ENCODE results near the gene KBTBD4.
A peak's percentile ranks its signal among the peaks of the same experiment; 100 is the strongest.
"Not testable (repeated sequence)": the region's sequence is repeated elsewhere in the genome, so short reads cannot be mapped to it uniquely, and the experiment has no call there.

Gene KBTBD4

GRCh38 chr11:47532597-47533213, 46.1 kb downstream of the KBTBD4 start:
- DNase-seq = peak; percentile 32 to 83 (median 81)
- Histone ChIP-seq H3K9me3 (ENCODE audit: control extremely low read depth in 1 of 5, control insufficient read depth in 4 of 5, insufficient read depth in 2 of 5, low read depth in 1 of 5, low read length in 4 of 5) (no peaks in the 10 kb centered on the region), H3K4me1 (ENCODE audit: control extremely low read depth in 1 of 4, control insufficient read depth in 4 of 4, insufficient read depth in 4 of 4, low read length in 3 of 4) (peaks cover 0 to 15% (median 6%) of the 10 kb centered on the region in 4 experiments), H3K27me3 (replicated peaks in 2 of 5; ENCODE audit: control insufficient read depth in 4 of 5, insufficient read depth in 5 of 5, low read length in 4 of 5) (no peaks in the 10 kb centered on the region), H3K27ac (ENCODE audit: insufficient read depth in 1 of 2, low read depth in 1 of 2, low read length in 2 of 2, poor library complexity in 1 of 2, severe bottlenecking in 2 of 2) (peak overlapping the region; percentile 62 to 80), H3K36me3 (ENCODE audit: control insufficient read depth in 4 of 4, insufficient read depth in 4 of 4, low read length in 3 of 4) (peaks cover 4 to 10% (median 9%) of the 10 kb centered on the region in 4 experiments), H3K4me3 (ENCODE audit: control insufficient read depth in 1 of 7, extremely low read depth in 1 of 7, insufficient read depth in 4 of 7, low read depth in 2 of 7, low read length in 6 of 7) (no peak overlapping the region)
- ChIA-PET CTCF (interaction anchor here (1.0 to 4.1 kb wide), 9 partner anchors 9 to 84 kb away, joined by 3 to 20 read pairs (median 4); partner anchors contain the start of gene CELF1), POLR2A (interaction anchor here (0.6 kb wide), 1 partner anchor 11 kb away, joined by 4 read pairs; no protein-coding TSS in a partner anchor)
- WGBS (ENCODE audit: insufficient coverage) = 100% methylated on average over 1 of the region's 2 CpGs

GRCh38 chr11:47531666-47532065, 47.1 kb downstream of the KBTBD4 start:
- Histone ChIP-seq H3K27me3 (replicated peaks in 2 of 5; ENCODE audit: control insufficient read depth in 4 of 5, insufficient read depth in 5 of 5, low read length in 4 of 5) (no peaks in the 10 kb centered on the region), H3K9me3 (ENCODE audit: control extremely low read depth in 1 of 5, control insufficient read depth in 4 of 5, insufficient read depth in 2 of 5, low read depth in 1 of 5, low read length in 4 of 5) (no peaks in the 10 kb centered on the region), H3K4me3 (ENCODE audit: control insufficient read depth in 1 of 7, extremely low read depth in 1 of 7, insufficient read depth in 4 of 7, low read depth in 2 of 7, low read length in 6 of 7) (no peak overlapping the region), H3K27ac (ENCODE audit: insufficient read depth in 1 of 2, low read depth in 1 of 2, low read length in 2 of 2, poor library complexity in 1 of 2, severe bottlenecking in 2 of 2) (peak overlapping the region in 1 of 2 experiments; percentile 80), H3K4me1 (ENCODE audit: control extremely low read depth in 1 of 4, control insufficient read depth in 4 of 4, insufficient read depth in 4 of 4, low read length in 3 of 4) (peaks cover 0 to 13% (median 6%) of the 10 kb centered on the region in 4 experiments), H3K36me3 (ENCODE audit: control insufficient read depth in 4 of 4, insufficient read depth in 4 of 4, low read length in 3 of 4) (peaks cover 4 to 10% (median 9%) of the 10 kb centered on the region in 4 experiments)
- POLR2A ChIA-PET = interaction anchor here (0.6 kb wide), 1 partner anchor 114 kb away, joined by 3 read pairs; no protein-coding TSS in a partner anchor
- CTCF ChIA-PET = interaction anchor here (1.1 to 4.1 kb wide), 7 partner anchors 8 to 85 kb away, joined by 3 to 20 read pairs (median 7); partner anchors contain the start of gene CELF1
- no peak for DNase-seq
- 96% methylated on average over 3 of the region's 3 CpGs for WGBS (ENCODE audit: insufficient coverage)

GRCh38 chr11:47530721-47531120, 48.0 kb downstream of the KBTBD4 start:
- H3K36me3 ChIP-seq (ENCODE audit: control insufficient read depth in 4 of 4, insufficient read depth in 4 of 4, low read length in 3 of 4); H3K4me3 ChIP-seq (ENCODE audit: control insufficient read depth in 1 of 7, extremely low read depth in 1 of 7, insufficient read depth in 4 of 7, low read depth in 2 of 7, low read length in 6 of 7); H3K27me3 ChIP-seq (replicated peaks in 2 of 5; ENCODE audit: control insufficient read depth in 4 of 5, insufficient read depth in 5 of 5, low read length in 4 of 5); DNase-seq; POLR2A ChIA-PET; H3K9me3 ChIP-seq (ENCODE audit: control extremely low read depth in 1 of 5, control insufficient read depth in 4 of 5, insufficient read depth in 2 of 5, low read depth in 1 of 5, low read length in 4 of 5): not testable (repeated sequence)
- CTCF ChIA-PET = interaction anchor here (2.6 kb wide), 1 partner anchor 10 kb away, joined by 13 read pairs; no protein-coding TSS in a partner anchor
- WGBS (ENCODE audit: insufficient coverage) = 92% methylated on average over 9 of the region's 9 CpGs
- Histone ChIP-seq H3K27ac (ENCODE audit: insufficient read depth in 1 of 2, low read depth in 1 of 2, low read length in 2 of 2, poor library complexity in 1 of 2, severe bottlenecking in 2 of 2) (peak overlapping the region in 1 of 2 experiments; percentile 25), H3K4me1 (ENCODE audit: control extremely low read depth in 1 of 4, control insufficient read depth in 4 of 4, insufficient read depth in 4 of 4, low read length in 3 of 4) (peaks cover 0 to 14% (median 7%) of the 10 kb centered on the region in 4 experiments)

- H3K27ac ChIP-seq (ENCODE audit: insufficient read depth in 1 of 2, low read depth in 1 of 2, low read length in 2 of 2, poor library complexity in 1 of 2, severe bottlenecking in 2 of 2) = peak overlapping the region; percentile 25 to 33
- H3K36me3 ChIP-seq (ENCODE audit: control insufficient read depth in 4 of 4, insufficient read depth in 4 of 4, low read length in 3 of 4) = peaks cover 4 to 7% (median 5%) of the 10 kb centered on the region in 4 experiments
- POLR2A ChIA-PET = no interaction called here
- H3K4me3 ChIP-seq (ENCODE audit: control insufficient read depth in 1 of 7, extremely low read depth in 1 of 7, insufficient read depth in 4 of 7, low read depth in 2 of 7, low read length in 6 of 7) = no peak overlapping the region
- WGBS (ENCODE audit: insufficient coverage) = no CpG with 5 or more reads among the region's 4 CpGs
- H3K9me3 ChIP-seq (ENCODE audit: control extremely low read depth in 1 of 5, control insufficient read depth in 4 of 5, insufficient read depth in 2 of 5, low read depth in 1 of 5, low read length in 4 of 5) = no peaks in the 10 kb centered on the region
- CTCF ChIA-PET = interaction anchor here (2.6 kb wide), 1 partner anchor 11 kb away, joined by 13 read pairs; no protein-coding TSS in a partner anchor
- no peaks in the 10 kb centered on the region for H3K27me3 ChIP-seq (replicated peaks in 2 of 5; ENCODE audit: control insufficient read depth in 4 of 5, insufficient read depth in 5 of 5, low read length in 4 of 5)
- DNase-seq = no peak
- peaks cover 0 to 18% (median 13%) of the 10 kb centered on the region in 4 experiments for H3K4me1 ChIP-seq (ENCODE audit: control extremely low read depth in 1 of 4, control insufficient read depth in 4 of 4, insufficient read depth in 4 of 4, low read length in 3 of 4)
Measured at GRCh38 chr11:47529951-47530350, 48.8 kb downstream of the KBTBD4 start.

GRCh38 chr11:47527186-47527585, 51.6 kb downstream of the KBTBD4 start:
- H3K4me3 ChIP-seq (ENCODE audit: control insufficient read depth in 1 of 7, extremely low read depth in 1 of 7, insufficient read depth in 4 of 7, low read depth in 2 of 7, low read length in 6 of 7) = no peak overlapping the region
- H3K36me3 ChIP-seq (ENCODE audit: control insufficient read depth in 4 of 4, insufficient read depth in 4 of 4, low read length in 3 of 4) = peaks cover 2 to 7% (median 5%) of the 10 kb centered on the region in 4 experiments
- no peaks in the 10 kb centered on the region for H3K27me3 ChIP-seq (replicated peaks in 2 of 5; ENCODE audit: control insufficient read depth in 4 of 5, insufficient read depth in 5 of 5, low read length in 4 of 5)
- POLR2A ChIA-PET = interaction anchor here (0.5 kb wide), 1 partner anchor 22 kb away, joined by 4 read pairs; no protein-coding TSS in a partner anchor
- CTCF ChIA-PET = interaction anchor here (0.6 to 2.5 kb wide), 3 partner anchors 9 to 54 kb away, joined by 3 to 12 read pairs (median 4); no protein-coding TSS in a partner anchor
- DNase-seq = no peak
- H3K4me1 ChIP-seq (ENCODE audit: control extremely low read depth in 1 of 4, control insufficient read depth in 4 of 4, insufficient read depth in 4 of 4, low read length in 3 of 4) = peaks cover 9 to 32% (median 24%) of the 10 kb centered on the region in 4 experiments
- H3K27ac ChIP-seq (ENCODE audit: insufficient read depth in 1 of 2, low read depth in 1 of 2, low read length in 2 of 2, poor library complexity in 1 of 2, severe bottlenecking in 2 of 2) = peak overlapping the region in 1 of 2 experiments; percentile 49
- 94% methylated on average over 2 of the region's 6 CpGs for WGBS (ENCODE audit: insufficient coverage)
- no peaks in the 10 kb centered on the region for H3K9me3 ChIP-seq (ENCODE audit: control extremely low read depth in 1 of 5, control insufficient read depth in 4 of 5, insufficient read depth in 2 of 5, low read depth in 1 of 5, low read length in 4 of 5)

GRCh38 chr11:47526032-47526431, 52.7 kb downstream of the KBTBD4 start:
- H3K4me1 ChIP-seq (ENCODE audit: control extremely low read depth in 1 of 4, control insufficient read depth in 4 of 4, insufficient read depth in 4 of 4, low read length in 3 of 4) = peaks cover 9 to 32% (median 26%) of the 10 kb centered on the region in 4 experiments
- CTCF ChIA-PET; H3K9me3 ChIP-seq (ENCODE audit: control extremely low read depth in 1 of 5, control insufficient read depth in 4 of 5, insufficient read depth in 2 of 5, low read depth in 1 of 5, low read length in 4 of 5); DNase-seq; H3K4me3 ChIP-seq (ENCODE audit: control insufficient read depth in 1 of 7, extremely low read depth in 1 of 7, insufficient read depth in 4 of 7, low read depth in 2 of 7, low read length in 6 of 7); POLR2A ChIA-PET; H3K27me3 ChIP-seq (replicated peaks in 2 of 5; ENCODE audit: control insufficient read depth in 4 of 5, insufficient read depth in 5 of 5, low read length in 4 of 5); H3K36me3 ChIP-seq (ENCODE audit: control insufficient read depth in 4 of 4, insufficient read depth in 4 of 4, low read length in 3 of 4): not testable (repeated sequence)
- 98% methylated on average over 8 of the region's 9 CpGs for WGBS (ENCODE audit: insufficient coverage)
- H3K27ac ChIP-seq (ENCODE audit: insufficient read depth in 1 of 2, low read depth in 1 of 2, low read length in 2 of 2, poor library complexity in 1 of 2, severe bottlenecking in 2 of 2) = peak overlapping the region; percentile 15 to 49

All from common myeloid progenitor, CD34-positive (primary cell).